ENCODE results near the gene CDCP1.

GRCh38 chr3:45067941-45068340 is 78.2 kb downstream of the CDCP1 start:
- TF ChIP-seq EZH2 (IDR thresholded peaks at IDR 0.05; ENCODE audit: low read depth) (no peak), CTCF (conservative IDR thresholded peaks at IDR 0.05) (no peak)

All from PC-9 (cell line).